OCI-LY1 (cell line): ENCODE data around the gene DIP2A.
A peak's percentile ranks its signal among the peaks of the same experiment; 100 is the strongest.

Experiments used
- H2AFZ ChIP-seq: fragments of 200-600 bp; sonication (generic), shearing (Covaris generic); 2 replicates; pipeline ENCODE4 v1.6.0; 2014; ENCODE audit warnings: antibody characterized with exemption, mild to moderate bottlenecking, low read length
- H3F3A ChIP-seq: fragments of 200-600 bp; sonication (generic), shearing (Covaris generic); 2 replicates; pipeline ENCODE4 v1.6.0; 2014; ENCODE audit warnings: mild to moderate bottlenecking, antibody characterized with exemption, low read length, moderate library complexity; ENCODE audit not compliant: insufficient read depth
- H3K27ac ChIP-seq: fragments of 200-600 bp; sonication (generic); 2 replicates; pipeline ENCODE4 v1.5.1; 2014; ENCODE audit warnings: low read length, mixed run types, mild to moderate bottlenecking, low read depth; ENCODE audit not compliant: poor library complexity, severe bottlenecking
- H3K27me3 ChIP-seq: fragments of 200-600 bp; sonication (generic); 2 replicates; pipeline ENCODE4 v1.6.0; 2014; ENCODE audit warnings: antibody characterized with exemption, mild to moderate bottlenecking, low read length, moderate library complexity; ENCODE audit not compliant: insufficient read depth
- H3K36me3 ChIP-seq: fragments of 200-600 bp; sonication (generic); 2 replicates; pipeline ENCODE4 v1.6.1; 2014; ENCODE audit warnings: mild to moderate bottlenecking, antibody characterized with exemption, low read length, moderate library complexity, mixed read lengths; ENCODE audit not compliant: insufficient read depth
- H3K4me1 ChIP-seq: fragments of 200-600 bp; sonication (generic); 2 replicates; pipeline ENCODE4 v1.5.1; 2014; ENCODE audit warnings: mild to moderate bottlenecking, low read length, moderate library complexity; ENCODE audit not compliant: insufficient read depth, severe bottlenecking
- H3K4me2 ChIP-seq: fragments of 200-600 bp; sonication (generic), shearing (Covaris generic); 2 replicates; pipeline ENCODE4 v1.6.1; 2014; ENCODE audit warnings: low read length
- H3K4me3 ChIP-seq: fragments of 200-600 bp; sonication (generic); 2 replicates; pipeline ENCODE4 v1.5.1; 2014; ENCODE audit warnings: low read length, low read depth, mild to moderate bottlenecking, mixed read lengths; ENCODE audit not compliant: poor library complexity, severe bottlenecking
- H3K79me2 ChIP-seq: fragments of 200-600 bp; shearing (Covaris generic); 2 replicates; pipeline ENCODE4 v1.6.1; 2016; ENCODE audit warnings: mixed run types, low read length, mixed read lengths; ENCODE audit not compliant: insufficient read depth
- H3K9ac ChIP-seq: fragments of 200-600 bp; sonication (generic), shearing (Covaris generic); 2 replicates; pipeline ENCODE4 v1.6.1; 2014; ENCODE audit warnings: mild to moderate bottlenecking, low read length, mixed read lengths
- H3K9me2 ChIP-seq: fragments of 200-600 bp; sonication (generic), shearing (Covaris generic); 2 replicates; pipeline ENCODE4 v1.6.1; 2014; ENCODE audit warnings: low read depth, mild to moderate bottlenecking, low read length, mixed read lengths
- H3K9me3 ChIP-seq: fragments of 200-600 bp; shearing (Covaris generic); 2 replicates; pipeline ENCODE4 v1.6.1; 2014; ENCODE audit warnings: low read length, mixed read lengths
- H4K20me1 ChIP-seq: fragments of 200-600 bp; sonication (generic), shearing (Covaris generic); 2 replicates; pipeline ENCODE4 v1.6.0; 2016; ENCODE audit warnings: mild to moderate bottlenecking, low read length; ENCODE audit not compliant: insufficient read depth
- EZH2 ChIP-seq: fragments of 200-600 bp; sonication (generic), shearing (Covaris generic); IDR thresholded peaks from 2 replicates; pipeline ENCODE4 v1.8.0; 2017; ENCODE audit warnings: borderline replicate concordance, mixed run types, mild to moderate bottlenecking, antibody characterized with exemption, low read length, moderate library complexity, mixed read lengths
- TF ChIP-seq, protein P1 (sequence below): fragments of 200-600 bp; sonication (generic), shearing (Covaris generic); IDR thresholded peaks from 2 replicates; pipeline ENCODE4 v1.5.1; 2017; ENCODE audit warnings: mild to moderate bottlenecking, antibody characterized with exemption, low read length, moderate library complexity, mixed read lengths

DIP2A gene, protein sequence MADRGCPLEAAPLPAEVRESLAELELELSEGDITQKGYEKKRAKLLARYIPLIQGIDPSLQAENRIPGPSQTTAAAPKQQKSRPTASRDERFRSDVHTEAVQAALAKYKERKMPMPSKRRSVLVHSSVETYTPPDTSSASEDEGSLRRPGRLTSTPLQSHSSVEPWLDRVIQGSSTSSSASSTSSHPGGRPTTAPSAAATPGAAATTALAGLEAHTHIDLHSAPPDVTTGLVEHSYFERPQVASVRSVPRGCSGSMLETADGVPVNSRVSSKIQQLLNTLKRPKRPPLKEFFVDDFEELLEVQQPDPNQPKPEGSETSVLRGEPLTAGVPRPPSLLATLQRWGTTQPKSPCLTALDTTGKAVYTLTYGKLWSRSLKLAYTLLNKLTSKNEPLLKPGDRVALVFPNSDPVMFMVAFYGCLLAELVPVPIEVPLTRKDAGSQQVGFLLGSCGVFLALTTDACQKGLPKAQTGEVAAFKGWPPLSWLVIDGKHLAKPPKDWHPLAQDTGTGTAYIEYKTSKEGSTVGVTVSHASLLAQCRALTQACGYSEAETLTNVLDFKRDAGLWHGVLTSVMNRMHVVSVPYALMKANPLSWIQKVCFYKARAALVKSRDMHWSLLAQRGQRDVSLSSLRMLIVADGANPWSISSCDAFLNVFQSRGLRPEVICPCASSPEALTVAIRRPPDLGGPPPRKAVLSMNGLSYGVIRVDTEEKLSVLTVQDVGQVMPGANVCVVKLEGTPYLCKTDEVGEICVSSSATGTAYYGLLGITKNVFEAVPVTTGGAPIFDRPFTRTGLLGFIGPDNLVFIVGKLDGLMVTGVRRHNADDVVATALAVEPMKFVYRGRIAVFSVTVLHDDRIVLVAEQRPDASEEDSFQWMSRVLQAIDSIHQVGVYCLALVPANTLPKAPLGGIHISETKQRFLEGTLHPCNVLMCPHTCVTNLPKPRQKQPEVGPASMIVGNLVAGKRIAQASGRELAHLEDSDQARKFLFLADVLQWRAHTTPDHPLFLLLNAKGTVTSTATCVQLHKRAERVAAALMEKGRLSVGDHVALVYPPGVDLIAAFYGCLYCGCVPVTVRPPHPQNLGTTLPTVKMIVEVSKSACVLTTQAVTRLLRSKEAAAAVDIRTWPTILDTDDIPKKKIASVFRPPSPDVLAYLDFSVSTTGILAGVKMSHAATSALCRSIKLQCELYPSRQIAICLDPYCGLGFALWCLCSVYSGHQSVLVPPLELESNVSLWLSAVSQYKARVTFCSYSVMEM (N-terminal part only)

DNA sequence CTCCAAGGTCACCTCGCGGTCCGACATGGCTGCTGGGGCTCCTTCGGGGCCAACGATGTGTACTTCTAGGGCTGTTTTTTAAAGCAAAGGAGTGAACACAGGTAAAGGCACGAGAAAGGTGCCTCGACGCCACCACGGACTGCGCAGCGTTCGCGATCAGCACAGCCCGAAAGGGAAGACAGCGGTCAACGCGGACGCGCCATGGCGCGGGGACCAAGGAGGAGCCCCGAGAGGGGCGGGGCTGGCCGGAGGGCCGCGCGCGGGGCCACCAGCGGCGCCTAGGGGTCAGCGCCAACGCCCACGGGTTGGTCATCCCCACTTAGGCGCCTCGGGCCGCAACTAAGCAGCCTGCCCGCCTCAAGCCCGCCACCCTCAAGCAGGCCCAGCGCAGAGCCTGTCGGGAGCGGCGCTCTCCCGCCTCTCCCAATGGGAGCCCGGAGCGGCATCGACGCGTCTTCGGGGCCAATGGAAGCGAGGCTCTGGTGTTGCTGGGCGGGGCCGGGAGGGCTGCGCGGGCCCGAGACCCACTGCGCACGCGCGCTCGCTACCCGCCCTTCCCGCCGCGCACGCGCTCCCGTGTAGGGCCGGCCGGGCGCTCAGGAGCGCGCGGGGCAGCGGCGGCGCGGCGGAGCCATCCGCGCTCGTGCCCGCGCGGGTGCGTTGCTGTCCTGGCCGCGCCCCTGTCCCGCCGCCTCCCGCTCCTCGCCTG is at the start of gene DIP2A:
Gene DIP2A, plus strand, starts transcription at position 577 of the 709 bp plus-strand sequence. CDS start 241 bp downstream, outside the sequence.
- Histone ChIP-seq H3K9me3 (no peaks in the 10 kb centered on the region), H3K4me2 (peak within 1 kb of the TSS; percentile 99), H3K4me3 (peak within 1 kb of the TSS; percentile 86), H4K20me1 (no peaks in the 10 kb centered on the region), H3K27me3 (no peaks in the 10 kb centered on the region), H3K9me2 (no peaks in the 10 kb centered on the region), H2AFZ (no peak within 1 kb of the TSS), H3K27ac (peak within 1 kb of the TSS; percentile 68), H3K79me2 (peaks cover 20% of the 10 kb centered on the region; the same call in 1 of the 2 replicates), H3K36me3 (peaks cover 29% of the 10 kb centered on the region), H3F3A (no peaks in the 10 kb centered on the region), H3K9ac (peak within 1 kb of the TSS; percentile 94), H3K4me1 (peaks cover 25% of the 10 kb centered on the region)
- no peak for TF ChIP-seq EZH2
- TF ChIP-seq, protein P1, sequence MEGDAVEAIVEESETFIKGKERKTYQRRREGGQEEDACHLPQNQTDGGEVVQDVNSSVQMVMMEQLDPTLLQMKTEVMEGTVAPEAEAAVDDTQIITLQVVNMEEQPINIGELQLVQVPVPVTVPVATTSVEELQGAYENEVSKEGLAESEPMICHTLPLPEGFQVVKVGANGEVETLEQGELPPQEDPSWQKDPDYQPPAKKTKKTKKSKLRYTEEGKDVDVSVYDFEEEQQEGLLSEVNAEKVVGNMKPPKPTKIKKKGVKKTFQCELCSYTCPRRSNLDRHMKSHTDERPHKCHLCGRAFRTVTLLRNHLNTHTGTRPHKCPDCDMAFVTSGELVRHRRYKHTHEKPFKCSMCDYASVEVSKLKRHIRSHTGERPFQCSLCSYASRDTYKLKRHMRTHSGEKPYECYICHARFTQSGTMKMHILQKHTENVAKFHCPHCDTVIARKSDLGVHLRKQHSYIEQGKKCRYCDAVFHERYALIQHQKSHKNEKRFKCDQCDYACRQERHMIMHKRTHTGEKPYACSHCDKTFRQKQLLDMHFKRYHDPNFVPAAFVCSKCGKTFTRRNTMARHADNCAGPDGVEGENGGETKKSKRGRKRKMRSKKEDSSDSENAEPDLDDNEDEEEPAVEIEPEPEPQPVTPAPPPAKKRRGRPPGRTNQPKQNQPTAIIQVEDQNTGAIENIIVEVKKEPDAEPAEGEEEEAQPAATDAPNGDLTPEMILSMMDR: no peak

DNA sequence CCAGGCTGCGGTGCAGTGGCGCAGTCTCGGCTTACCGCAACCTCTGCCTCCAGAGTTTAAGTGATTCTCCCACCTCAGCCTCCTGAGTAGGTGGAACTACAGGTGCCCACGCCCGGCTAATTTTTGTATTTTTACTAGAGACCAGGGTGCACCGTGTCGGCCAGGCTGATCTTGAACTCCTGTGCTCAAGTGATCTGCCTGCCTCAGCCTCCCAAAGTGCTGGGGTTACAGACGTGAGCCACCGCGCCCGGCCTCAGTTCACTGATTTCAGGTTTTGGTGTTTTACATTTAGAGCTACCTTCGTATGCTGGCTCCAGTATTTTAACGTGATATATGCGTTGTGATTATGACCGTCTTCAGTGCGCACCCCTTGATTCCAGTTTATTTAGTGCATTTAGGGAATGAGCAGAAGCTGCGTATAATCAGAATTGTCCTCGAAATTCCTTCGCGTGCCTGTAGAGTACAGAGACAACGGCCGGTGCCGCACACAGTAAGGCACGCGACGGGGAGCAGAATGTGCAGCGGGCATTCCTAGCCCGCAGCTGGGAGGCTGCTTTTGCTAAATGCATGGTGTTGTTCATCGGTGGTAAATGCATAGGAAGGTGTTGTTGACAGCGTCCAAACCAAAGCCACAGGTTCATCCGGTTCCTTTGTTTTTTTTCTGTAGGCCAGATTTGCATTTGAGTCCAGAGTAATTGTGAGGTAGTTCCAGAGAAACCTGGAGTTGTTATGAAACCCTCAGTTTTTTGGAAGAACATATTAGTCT is 48.9 kb upstream of the DIP2A start:
- H3K79me2 ChIP-seq: no peaks in the 10 kb centered on the region
- TF ChIP-seq, protein P1: no peak
- TF ChIP-seq EZH2: no peak
- H3K9ac ChIP-seq: no peak overlapping the region
- H3K27ac ChIP-seq: no peak overlapping the region
- no peaks in the 10 kb centered on the region for H3K4me1 ChIP-seq
- no peaks in the 10 kb centered on the region for H3K9me3 ChIP-seq
- H4K20me1 ChIP-seq: no peaks in the 10 kb centered on the region
- H3K27me3 ChIP-seq: no peaks in the 10 kb centered on the region
- H3K4me2 ChIP-seq: no peak overlapping the region
- peaks cover 46% of the 10 kb centered on the region for H3K36me3 ChIP-seq
- no peak overlapping the region for H2AFZ ChIP-seq
- H3F3A ChIP-seq: no peaks in the 10 kb centered on the region
- no peak overlapping the region for H3K4me3 ChIP-seq
- H3K9me2 ChIP-seq: no peaks in the 10 kb centered on the region
